HepG2 (cell line): ENCODE measurements around the gene PRR35. TPM values are rescaled to one million over a fixed set of nuclear protein-coding genes. Genes with fewer than 3 reads are reported as not detected.

Experiments
- ATAC-seq: fragments of 200-7000 bp; cut with Tn5 transposase; 3 replicates; pipeline ENCODE4 v1.9.1; 2020; ENCODE audit warnings: mild to moderate bottlenecking, moderate library complexity
- BruUV-seq: library from RNA; stranded (reverse); fragments of 400-500 nt; replicated peaks from 2 replicates; lab custom pipeline; 2021; lab: Mats Ljungman, UMichigan
- CTCF ChIA-PET: fragments of 300-600 bp; formaldehyde crosslinking; extraction: SDS; loops from one replicate; lab custom pipeline; 2021; ENCODE audit warnings: low total read pairs, inconsistent platforms, low intra/inter-chr PET ratio; lab: Yijun Ruan, JAX
- POLR2A ChIA-PET: fragments of 350-600 bp; sonication (Branson Sonifier 250); formaldehyde crosslinking; loops from one replicate; lab custom pipeline; 2020; ENCODE audit warnings: antibody characterized with exemption, inconsistent platforms; lab: Yijun Ruan, JAX
- DNase-seq: peaks from one replicate; pipeline ENCODE4 v3.0.0-alpha.2; 2015; ENCODE audit warnings: low spot score
- FAIRE-seq: peaks from 3 replicates; lab custom pipeline; 2011; peaks lifted over from hg19 to GRCh38; lab: Jason Lieb, UNC
- H2AFZ ChIP-seq: one replicate; pipeline ENCODE4 v1.6.1; 2011; ENCODE audit warnings: low read length, inconsistent platforms
- H3K27ac ChIP-seq: fragments of 300-600 bp; 3 replicates; pipeline ENCODE4 v1.8.0; 2011; ENCODE audit warnings: mixed run types, mild to moderate bottlenecking, mixed read lengths, low read length, inconsistent platforms; ENCODE audit not compliant: insufficient read depth; ENCODE audit errors: extremely low read length
- H3K27me3 ChIP-seq, 2 experiments: fragments of 200-600 bp in 1 of 2; 2 replicates in 1 of 2; 3 replicates in 1 of 2; pipeline versions ENCODE4 v1.6.0 to v1.8.0; 2011; ENCODE audit warnings: low read length in 2 of 2, mild to moderate bottlenecking in 2 of 2, moderate library complexity in 2 of 2, inconsistent platforms in 1 of 2; ENCODE audit not compliant: insufficient read depth in 2 of 2, control insufficient read depth in 1 of 2
- H3K36me3 ChIP-seq, 2 experiments: fragments of 200-600 bp in 1 of 2; replicated peaks in 1 of 2; 2 replicates in 1 of 2; 3 replicates in 1 of 2; pipeline versions ENCODE4 v1.5.1 to v1.8.0; 2011; ENCODE audit warnings: low read length in 2 of 2, inconsistent platforms in 1 of 2; ENCODE audit not compliant: insufficient read depth in 2 of 2, control insufficient read depth in 1 of 2
- H3K4me1 ChIP-seq: 2 replicates; pipeline ENCODE4 v1.5.1; 2012; ENCODE audit warnings: low read length, inconsistent platforms; ENCODE audit not compliant: insufficient read depth
- H3K4me2 ChIP-seq: 2 replicates; pipeline ENCODE4 v1.6.0; 2011; ENCODE audit warnings: low read depth, low read length, inconsistent platforms
- H3K4me3 ChIP-seq, 3 experiments: fragments of 200-600 bp in 1 of 3; sonication (generic), shearing (Covaris generic) in 1 of 3; replicated peaks in 1 of 3; 2 replicates each; pipeline ENCODE4 v1.5.1; 2011 to 2016; ENCODE audit warnings: low read length in 3 of 3, inconsistent platforms in 2 of 3, low read depth in 2 of 3, mild to moderate bottlenecking in 2 of 3, control low read depth in 1 of 3, mixed read lengths in 1 of 3; ENCODE audit not compliant: insufficient read depth in 1 of 3
- H3K79me2 ChIP-seq: one replicate; pipeline ENCODE4 v1.6.1; 2011; ENCODE audit warnings: low read length, inconsistent platforms; ENCODE audit not compliant: insufficient read depth
- H3K9ac ChIP-seq: 2 replicates; pipeline ENCODE4 v1.6.0; 2011; ENCODE audit warnings: mild to moderate bottlenecking, low read depth, low read length, inconsistent platforms; ENCODE audit not compliant: insufficient read depth
- H3K9me3 ChIP-seq: 2 replicates; pipeline ENCODE4 v1.5.1; 2012; ENCODE audit warnings: mild to moderate bottlenecking, low read length
- H4K20me1 ChIP-seq: 2 replicates; pipeline ENCODE4 v1.6.0; 2011; ENCODE audit warnings: inconsistent platforms, mild to moderate bottlenecking, low read length, moderate library complexity; ENCODE audit not compliant: insufficient read depth
- BRD4 ChIP-seq: sonication (generic); formaldehyde crosslinking; IDR thresholded peaks from 2 replicates; pipeline ENCODE4 v1.4.0; 2020; ENCODE audit warnings: missing genetic modification reagents
- ELF4 ChIP-seq: sonication (generic); formaldehyde crosslinking; IDR thresholded peaks from 2 replicates; pipeline ENCODE4 v1.5.0; 2020; ENCODE audit warnings: missing genetic modification reagents, mild to moderate bottlenecking, moderate library complexity, borderline replicate concordance
- HHEX ChIP-seq: IDR thresholded peaks from 2 replicates; pipeline ENCODE4 v1.6.1; 2016; ENCODE audit warnings: control low read depth
- MED13 ChIP-seq: sonication (generic); formaldehyde crosslinking; IDR thresholded peaks from 2 replicates; pipeline ENCODE4 v1.5.0; 2020; ENCODE audit warnings: missing genetic modification reagents
- MXD1 ChIP-seq: sonication (generic); formaldehyde crosslinking; IDR thresholded peaks from 2 replicates; pipeline ENCODE4 v1.4.0; 2020; ENCODE audit warnings: mild to moderate bottlenecking, missing genetic modification reagents
- MXD3 ChIP-seq: IDR thresholded peaks from 2 replicates; pipeline ENCODE4 v1.6.1; 2016; ENCODE audit warnings: mild to moderate bottlenecking, missing biosample characterization, missing genetic modification reagents
- NCOR1 ChIP-seq: fragments of 200-600 bp; sonication (generic); IDR thresholded peaks from 2 replicates; pipeline ENCODE4 v1.7.0; 2017; ENCODE audit warnings: antibody characterized with exemption, low read length, borderline replicate concordance
- POLR2A ChIP-seq, 2 experiments: IDR thresholded peaks; 2 replicates each; pipeline ENCODE4 v1.6.1; 2011; ENCODE audit warnings: low read depth in 2 of 2, low read length in 2 of 2, mild to moderate bottlenecking in 1 of 2, moderate library complexity in 1 of 2; ENCODE audit not compliant: insufficient read depth in 1 of 2
- SIN3A ChIP-seq: IDR thresholded peaks from 2 replicates; pipeline ENCODE4 v1.6.1; 2011; ENCODE audit warnings: low read depth, mild to moderate bottlenecking, control low read depth, low read length, borderline replicate concordance
- SOX13 ChIP-seq, 3 experiments: fragments of 450-650 bp in 1 of 3; sonication (generic) in 1 of 3; formaldehyde crosslinking in 1 of 3; IDR thresholded peaks in 2 of 3; conservative IDR thresholded peaks in 1 of 3; 2 replicates each; pipeline versions ENCODE4 v1.5.0 to v1.6.1; 2016 to 2020; ENCODE audit warnings: antibody characterized with exemption in 1 of 3, mild to moderate bottlenecking in 1 of 3, missing compliant biosample characterization in 1 of 3, missing genetic modification reagents in 1 of 3, moderate library complexity in 1 of 3
- THYN1 ChIP-seq: sonication (generic); formaldehyde crosslinking; IDR thresholded peaks from 2 replicates; pipeline ENCODE4 v1.8.1; 2023; ENCODE audit warnings: low read depth, mild to moderate bottlenecking, moderate library complexity, missing genetic modification reagents, borderline replicate concordance
- ZBTB26 ChIP-seq: IDR thresholded peaks from 2 replicates; pipeline ENCODE4 v1.6.1; 2016; ENCODE audit warnings: missing compliant biosample characterization, missing genetic modification reagents, borderline replicate concordance
- ZC3H4 ChIP-seq: sonication (generic); formaldehyde crosslinking; IDR thresholded peaks from 2 replicates; pipeline ENCODE4 v1.4.0; 2020; ENCODE audit warnings: missing genetic modification reagents, borderline replicate concordance
- ZFX ChIP-seq: sonication (generic); formaldehyde crosslinking; IDR thresholded peaks from 2 replicates; pipeline ENCODE4 v1.4.0; 2020; ENCODE audit warnings: mild to moderate bottlenecking, low read depth, missing genetic modification reagents, moderate library complexity
- ZNF234 ChIP-seq: sonication (generic); formaldehyde crosslinking; conservative IDR thresholded peaks from 2 replicates; pipeline ENCODE4 v1.5.1; 2020; ENCODE audit warnings: mild to moderate bottlenecking, missing genetic modification reagents
- ZNF337 ChIP-seq: sonication (generic); formaldehyde crosslinking; IDR thresholded peaks from 2 replicates; pipeline ENCODE4 v1.5.1; 2020; ENCODE audit warnings: missing genetic modification reagents, low read depth, mild to moderate bottlenecking, borderline replicate concordance
- ZNF574 ChIP-seq: sonication (generic); formaldehyde crosslinking; IDR thresholded peaks from 2 replicates; pipeline ENCODE4 v1.4.0; 2020; ENCODE audit warnings: missing genetic modification reagents
- WGBS: methylation state at CpG from one replicate; pipeline ENCODE4 v1.1.6; 2017; ENCODE audit warnings: low lambda C conversion rate; 5-methylcytosine and 5-hydroxymethylcytosine counted together
- in situ Hi-C: cut with HindIII; loops from 2 replicates; pipeline ENCODE4 v1.10.0; 2017; ENCODE audit warnings: low pct_unique_long_range_greater_than_20kb; ENCODE audit not compliant: extremely low pct_ligation_motif_present
- intact Hi-C: fragments of 100-400 bp; cut with micrococcal nuclease; formaldehyde crosslinking; loops from one replicate; pipeline ENCODE4 v1.10.0; 2022; ENCODE audit not compliant: unreplicated experiment
- polyA plus RNA-seq, 8 experiments: library from polyadenylated mRNA; depleted of rRNA in 3 of 8; stranded (reverse) in 7 of 8; unstranded in 1 of 8; fragments of >200 nt; fragmentation: Illumina TruSeq in 4 of 8; extraction: Trizol in 4 of 8; gene quantifications; 2 replicates each; pipeline versions ENCODE4 v1.2.1 to v1.2.3, GENCODE V29; 2011 to 2016; ENCODE audit warnings: low read depth in 4 of 8, missing spikeins in 1 of 8, mixed read lengths in 1 of 8; ENCODE audit not compliant: insufficient read depth in 1 of 8
- total RNA-seq, 5 experiments: library from RNA; depleted of rRNA; stranded (reverse); fragments of >200 nt; fragmentation: Illumina TruSeq; extraction: Trizol; gene quantifications; 2 replicates each; pipeline ENCODE4 v1.2.3, GENCODE V29; 2016; ENCODE audit warnings: low read depth in 1 of 5

Gene PRR35
- total and polyA plus RNA-seq, 2 of the 13 experiments (the other 11 are each of a cell fraction or from before 2014, with no cell fraction given) = 0.07 to 0.16 TPM

GRCh38 chr16:588639-588888, 28.4 kb downstream of the PRR35 start (continued):
- TF ChIP-seq THYN1 (CRISPR knock-in tag) = no peak
- peak; percentile 20; the same call in 1 of the 2 replicates for TF ChIP-seq SIN3A
- 0 out of 2 replicates have a peak, but pooled peaks have one; percentile 39 for TF ChIP-seq ZNF234 (CRISPR knock-in tag)
- peak in 1 of 2 experiments; percentile 62; a peak in 1 of 4 replicates for TF ChIP-seq POLR2A (IDR thresholded peaks at IDR 0.05; ENCODE audit: insufficient read depth in 1 of 2, low read depth in 2 of 2, low read length in 2 of 2)
- TF ChIP-seq MED13 (CRISPR knock-in tag) = no peak
- no peak for TF ChIP-seq ZBTB26 (CRISPR knock-in tag)
- TF ChIP-seq NCOR1 = no peak

- in situ Hi-C loops (no loop called here), intact Hi-C loops (loop anchor here (10.0 kb wide), 1 partner anchor 56 kb away; the partner anchor contains the start of genes MCRIP2 and WDR90)
- Histone ChIP-seq H3K4me3 (peak overlapping the region; percentile 94 to 96 (median 96)), H3K9ac (peak overlapping the region; percentile 97), H3K79me2 (peaks cover 38% of the 10 kb centered on the region), H3K4me2 (peak overlapping the region; percentile 95), H3K27ac (peak overlapping the region; percentile 99), H3K36me3 (no peaks in the 10 kb centered on the region), H3K9me3 (no peaks in the 10 kb centered on the region), H3K27me3 (no peaks in the 10 kb centered on the region), H3K4me1 (peaks cover 68% of the 10 kb centered on the region), H2AFZ (no peak overlapping the region), H4K20me1 (peaks cover 14% of the 10 kb centered on the region; the same call in 1 of the 2 replicates)
- CTCF ChIA-PET = no interaction called here
- ATAC-seq (peak; percentile 73), FAIRE-seq (peak; percentile 4), DNase-seq (peak; percentile 89)
- BruUV-seq = no TSS peak
- POLR2A ChIA-PET = interaction anchor here (0.7 to 1.5 kb wide), 9 partner anchors 10 to 191 kb away, joined by 3 to 7 read pairs (median 3); partner anchors contain the start of genes DECR2, METTL26 and WFIKKN1
- 0% methylated on average over 11 of the region's 107 CpGs for WGBS
- peak; percentile 79 for TF ChIP-seq BRD4 (CRISPR knock-in tag)
- TF ChIP-seq ZC3H4 = peak; percentile 80; the same call in 1 of the 2 replicates
- no peak; the same call in 1 of the 2 replicates for TF ChIP-seq ELF4 (CRISPR knock-in tag)
- TF ChIP-seq ZNF574 (CRISPR knock-in tag) = peak; percentile 71
- TF ChIP-seq ZNF337 = no peak
- TF ChIP-seq HHEX (CRISPR knock-in tag) = no peak
- TF ChIP-seq SOX13 (IDR thresholded peaks at IDR 0.05) = no peak
- 0 out of 4 replicates have a peak, but pooled peaks of 1 of the 2 experiments have one; percentile 7 for TF ChIP-seq SOX13 (CRISPR knock-in tag; conservative IDR thresholded peaks at IDR 0.05 in 1 of 2, IDR thresholded peaks at IDR 0.05 in 1 of 2)
- TF ChIP-seq MXD3 (CRISPR knock-in tag) = peak; percentile 79; the same call in 1 of the 2 replicates
- TF ChIP-seq ZFX (CRISPR knock-in tag) = peak; percentile 64
- TF ChIP-seq MXD1 = peak; percentile 87
Observed at GRCh38 chr16:588889-589657, 28.9 kb downstream of the PRR35 start.
